Testis (tissue), 3 donors: ENCODE data around the gene EMC6. TPM values are rescaled to one million over a fixed set of nuclear protein-coding genes. Genes with fewer than 3 reads are reported as not detected.
A peak's percentile ranks its signal among the peaks of the same experiment; 100 is the strongest.

Experiments used
- DNase-seq: peaks from one replicate; pipeline ENCODE4 v3.0.0-alpha.2; 2019
- H3K27ac ChIP-seq, 2 donors: fragments of 200-600 bp; sonication (generic); one replicate each; pipeline ENCODE4 v1.5.1; 2019
- H3K27me3 ChIP-seq: fragments of 200-600 bp; sonication (generic); one replicate; pipeline ENCODE4 v1.5.1; 2019
- H3K36me3 ChIP-seq: fragments of 200-600 bp; sonication (generic); one replicate; pipeline ENCODE4 v1.5.1; 2017; ENCODE audit warnings: low read depth; ENCODE audit errors: missing control alignments
- H3K4me1 ChIP-seq: fragments of 200-600 bp; sonication (generic); one replicate; pipeline ENCODE4 v1.5.1; 2019
- H3K4me3 ChIP-seq, 2 donors: fragments of 200-600 bp; sonication (generic); one replicate each; pipeline ENCODE4 v1.5.1; 2017 to 2019
- H3K9me3 ChIP-seq: fragments of 200-600 bp; sonication (generic); one replicate; pipeline ENCODE4 v1.5.1; 2017
- CTCF ChIP-seq, 3 experiments: fragments of 450-650 bp in 2 of 3; fragments of 200-600 bp in 1 of 3; sonication (generic) in 1 of 3; IDR thresholded peaks; one replicate each; pipeline ENCODE4 v1.5.1; 2016 to 2019; ENCODE audit warnings: antibody characterized with exemption in 3 of 3, mild to moderate bottlenecking in 2 of 3, moderate library complexity in 1 of 3
- POLR2A ChIP-seq: fragments of 450-650 bp; IDR thresholded peaks from one replicate; pipeline ENCODE4 v1.6.1; 2017; ENCODE audit warnings: antibody characterized with exemption, mild to moderate bottlenecking, moderate library complexity
- WGBS, 2 donors: methylation state at CpG; one replicate each; pipeline ENCODE4 v1.1.5; 2018; 5-methylcytosine and 5-hydroxymethylcytosine counted together
- intact Hi-C: fragments of 100-400 bp; cut with DNase I; formaldehyde crosslinking; loops from one replicate; pipeline ENCODE4 v1.15.1; 2023; ENCODE audit warnings: low total_unique reads
- polyA plus RNA-seq: library from polyadenylated mRNA; stranded (reverse); fragments of 350-450 nt; fragmentation: Illumina TruSeq; extraction: RNeasy Lipid Tissue Mini Kit (QIAGEN cat#74804); gene quantifications from one replicate; pipeline ENCODE4 v1.2.3, GENCODE V29; 2014; ENCODE audit warnings: low read depth, low replicate concordance; ENCODE audit not compliant: insufficient read depth
- total RNA-seq, 2 donors: library from RNA; depleted of rRNA; stranded (reverse); fragments of >200 nt; gene quantifications; one replicate each; pipeline ENCODE4 v1.2.3, GENCODE V29; 2016

Gene EMC6
- total and polyA plus RNA-seq, 3 donors from 2014 or later = 39.0 to 74.1 (median 46.5) TPM

GRCh38 chr17:3667366-3668278 is 990 bp upstream of the EMC6 start:
- WGBS, 2 donors = 4 to 6% methylated on average over 18 to 39 of the region's 39 CpGs
- Histone ChIP-seq H3K9me3 (no peaks in the 10 kb centered on the region), H3K4me3 (peak overlapping the region; percentile 83 to 91), H3K4me1 (peaks cover 29% of the 10 kb centered on the region), H3K27me3 (no peaks in the 10 kb centered on the region), H3K36me3 (no peaks in the 10 kb centered on the region), H3K27ac (peak overlapping the region; percentile 60 to 94)
- DNase-seq = peak; percentile 86
- TF ChIP-seq CTCF (IDR thresholded peaks at IDR 0.05) = no peak
- no peak for TF ChIP-seq POLR2A
- intact Hi-C loops = no loop called here

- TF ChIP-seq POLR2A (no peak), CTCF (IDR thresholded peaks at IDR 0.05) (no peak)
- intact Hi-C loops = no loop called here
- WGBS, 2 donors = 0 to 1% methylated on average over 25 to 27 of the region's 32 CpGs
- H3K36me3 ChIP-seq = no peaks in the 10 kb centered on the region
- peaks cover 20% of the 10 kb centered on the region for H3K4me1 ChIP-seq
- no peaks in the 10 kb centered on the region for H3K27me3 ChIP-seq
- no peaks in the 10 kb centered on the region for H3K9me3 ChIP-seq
- peak overlapping the region; percentile 66 for H3K27ac ChIP-seq
- peak overlapping the region; percentile 83 to 91 for H3K4me3 ChIP-seq
- DNase-seq = no peak
Measured at GRCh38 chr17:3669085-3669347, 404 bp downstream of the EMC6 start.

- Histone ChIP-seq H3K9me3 (no peaks in the 10 kb centered on the region), H3K27ac (peak overlapping the region; percentile 66), H3K4me3 (peak overlapping the region; percentile 83 to 91), H3K27me3 (no peaks in the 10 kb centered on the region), H3K4me1 (peaks cover 20% of the 10 kb centered on the region), H3K36me3 (no peaks in the 10 kb centered on the region)
- WGBS, 2 donors = 28 to 35% methylated on average over 12 of the region's 12 CpGs
- TF ChIP-seq CTCF (IDR thresholded peaks at IDR 0.05) = no peak
- no peak for TF ChIP-seq POLR2A
- DNase-seq = no peak
- intact Hi-C loops = no loop called here
Measured at GRCh38 chr17:3669548-3669947, 936 bp downstream of the EMC6 start.

DNA sequence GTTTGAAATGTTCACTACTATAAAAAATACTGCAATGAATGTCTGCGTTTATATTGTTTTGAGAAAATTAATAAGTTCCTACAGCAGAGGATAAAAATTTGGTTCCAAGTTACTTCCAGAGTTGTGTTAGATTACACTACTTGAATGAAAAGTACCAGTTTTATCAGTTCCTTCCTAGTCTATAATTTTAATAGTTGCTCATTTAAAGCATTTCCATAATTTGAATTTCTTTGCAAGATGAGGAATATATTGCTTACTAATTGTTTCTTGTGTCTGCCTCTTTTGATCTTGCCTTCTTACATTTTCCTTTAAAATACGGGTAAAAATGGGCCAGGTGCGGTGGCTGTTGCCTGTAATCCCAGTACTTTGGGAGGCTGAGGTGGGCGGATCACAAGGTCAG is 4.0 kb downstream of the EMC6 start:
- no peak for TF ChIP-seq CTCF (IDR thresholded peaks at IDR 0.05)
- no peak for TF ChIP-seq POLR2A
- H3K4me1 ChIP-seq = peaks cover 9% of the 10 kb centered on the region
- H3K27ac ChIP-seq = no peak overlapping the region
- H3K27me3 ChIP-seq = no peaks in the 10 kb centered on the region
- no peak overlapping the region for H3K4me3 ChIP-seq
- WGBS, 2 donors = 97 to 99% methylated on average over 4 of the region's 4 CpGs
- DNase-seq = no peak
- intact Hi-C loops = no loop called here
- H3K36me3 ChIP-seq = no peaks in the 10 kb centered on the region
- H3K9me3 ChIP-seq = no peaks in the 10 kb centered on the region

DNA sequence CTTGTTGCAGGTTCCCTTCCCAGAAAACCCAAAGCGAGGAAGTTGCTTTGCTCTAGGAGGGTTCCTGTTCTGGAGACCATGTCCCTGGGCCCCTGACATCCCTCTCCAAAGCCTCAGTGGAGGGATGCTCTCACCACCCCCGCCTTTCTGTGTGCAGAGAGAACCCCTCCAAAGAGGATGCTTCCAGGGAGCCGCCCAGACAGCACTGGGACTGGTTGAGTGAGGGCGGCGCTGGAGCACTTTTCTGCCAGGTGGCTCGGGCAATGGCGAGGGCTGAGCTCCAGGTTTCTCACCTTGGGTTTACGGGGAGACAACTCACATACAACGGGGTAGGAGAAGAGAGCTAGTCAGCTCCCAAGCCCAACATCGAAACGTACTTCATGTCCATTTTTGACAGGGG is 7.3 kb downstream of the EMC6 start:
- no peaks in the 10 kb centered on the region for H3K27me3 ChIP-seq
- intact Hi-C loops = no loop called here
- no peaks in the 10 kb centered on the region for H3K4me1 ChIP-seq
- DNase-seq = no peak
- WGBS, 2 donors = 88 to 89% methylated on average over 11 of the region's 11 CpGs
- H3K4me3 ChIP-seq = no peak overlapping the region
- no peak overlapping the region for H3K27ac ChIP-seq
- TF ChIP-seq CTCF (IDR thresholded peaks at IDR 0.05) (no peak), POLR2A (no peak)
- H3K36me3 ChIP-seq = no peaks in the 10 kb centered on the region
- no peaks in the 10 kb centered on the region for H3K9me3 ChIP-seq
